Endothelial cell of umbilical vein (primary cell): ENCODE data around the gene AFG1L. TPM values are rescaled to one million over a fixed set of nuclear protein-coding genes. Genes with fewer than 3 reads are reported as not detected.

Experiments
- BruUV-seq: library from RNA; stranded (reverse); fragments of 400-500 nt; replicated peaks from 2 replicates; lab custom pipeline; 2021; lab: Mats Ljungman, UMichigan
- CTCF ChIA-PET: fragments of 300-600, 350-600 bp; sonication (Branson Sonifier 250); formaldehyde crosslinking; loops from one replicate; lab custom pipeline; 2021; ENCODE audit warnings: antibody characterized with exemption, inconsistent platforms; lab: Charles Lee
- POLR2A ChIA-PET: fragments of 300-600, 350-600 bp; sonication (Branson Sonifier 250); formaldehyde crosslinking; loops from one replicate; lab custom pipeline; 2021; ENCODE audit warnings: antibody characterized with exemption, inconsistent platforms; lab: Charles Lee
- DNase-seq: peaks from one replicate; pipeline ENCODE4 v3.0.0-alpha.2; 2011; ENCODE audit warnings: low read depth, low spot score
- FAIRE-seq: peaks from 2 replicates; lab custom pipeline; 2011; peaks lifted over from hg19 to GRCh38; lab: Jason Lieb, UNC
- H2AFZ ChIP-seq: 2 replicates; pipeline ENCODE4 v1.6.0; 2012; ENCODE audit warnings: low read depth, low read length, control low read depth, inconsistent platforms
- H3K27ac ChIP-seq: 2 replicates; pipeline ENCODE4 v1.5.1; 2011; ENCODE audit warnings: low read depth, mild to moderate bottlenecking, control low read depth, low read length, moderate library complexity; ENCODE audit not compliant: insufficient read depth
- H3K27me3 ChIP-seq, 2 experiments: 2 replicates each; pipeline versions ENCODE4 v1.6.0 to v1.6.1; 2011; ENCODE audit warnings: low read length in 2 of 2, mixed read lengths in 1 of 2; ENCODE audit not compliant: control insufficient read depth in 2 of 2, insufficient read depth in 2 of 2
- H3K36me3 ChIP-seq, 2 experiments: 2 replicates in 1 of 2; 3 replicates in 1 of 2; pipeline ENCODE4 v1.5.1; 2011; ENCODE audit warnings: low read length in 2 of 2, mild to moderate bottlenecking in 1 of 2, moderate library complexity in 1 of 2; ENCODE audit not compliant: control insufficient read depth in 2 of 2, insufficient read depth in 2 of 2; ENCODE audit errors: extremely low read depth in 1 of 2
- H3K4me1 ChIP-seq: 3 replicates; pipeline ENCODE4 v1.5.1; 2011; ENCODE audit warnings: mild to moderate bottlenecking, low read length; ENCODE audit not compliant: control insufficient read depth, insufficient read depth; ENCODE audit errors: extremely low read depth
- H3K4me2 ChIP-seq: 2 replicates; pipeline ENCODE4 v1.6.1; 2011; ENCODE audit warnings: low read length, control low read depth, mixed read lengths; ENCODE audit not compliant: insufficient read depth
- H3K4me3 ChIP-seq, 3 experiments: fragments of 200-600 bp in 1 of 3; sonication (generic), shearing (Covaris generic) in 1 of 3; replicated peaks in 1 of 3; 2 replicates each; pipeline ENCODE4 v1.5.1; 2011 to 2016; ENCODE audit warnings: control low read depth in 3 of 3, low read length in 3 of 3, mild to moderate bottlenecking in 2 of 3, inconsistent platforms in 1 of 3, low read depth in 1 of 3, moderate library complexity in 1 of 3; ENCODE audit not compliant: insufficient read depth in 1 of 3
- H3K79me2 ChIP-seq: 2 replicates; pipeline ENCODE4 v1.6.0; 2012; ENCODE audit warnings: low read length, inconsistent platforms; ENCODE audit not compliant: control insufficient read depth, insufficient read depth
- H3K9ac ChIP-seq: replicated peaks from 2 replicates; pipeline ENCODE3; 2011; ENCODE audit warnings: low read length, control low read depth; ENCODE audit not compliant: insufficient read depth; ENCODE audit errors: extremely low read depth
- H3K9me1 ChIP-seq: replicated peaks from 3 replicates; pipeline ENCODE4 v1.6.0; 2011; ENCODE audit warnings: mild to moderate bottlenecking, low read length; ENCODE audit not compliant: control insufficient read depth, insufficient read depth; ENCODE audit errors: extremely low read depth
- H3K9me3 ChIP-seq: replicated peaks from 2 replicates; pipeline ENCODE4 v1.5.1; 2012; ENCODE audit warnings: low read length, inconsistent platforms; ENCODE audit not compliant: control insufficient read depth, insufficient read depth
- H4K20me1 ChIP-seq: replicated peaks from 2 replicates; pipeline ENCODE3; 2011; ENCODE audit warnings: mild to moderate bottlenecking, low read length; ENCODE audit not compliant: control insufficient read depth, insufficient read depth; ENCODE audit errors: extremely low read depth
- FOS ChIP-seq: IDR thresholded peaks from 2 replicates; pipeline ENCODE4 v1.6.1; 2011; ENCODE audit warnings: mild to moderate bottlenecking, low read length, moderate library complexity, borderline replicate concordance; ENCODE audit not compliant: insufficient read depth
- MYC ChIP-seq: IDR thresholded peaks from one replicate; pipeline ENCODE4 v1.6.1; 2011; ENCODE audit warnings: mild to moderate bottlenecking, low read depth, low read length
- POLR2A ChIP-seq: IDR thresholded peaks from 2 replicates; pipeline ENCODE4 v1.6.1; 2012; ENCODE audit warnings: low read depth, mild to moderate bottlenecking, control low read depth, low read length
- POLR2AphosphoS5 ChIP-seq: IDR thresholded peaks from 2 replicates; pipeline ENCODE4 v1.6.1; 2012; ENCODE audit warnings: low read depth, mild to moderate bottlenecking, control low read depth, low read length, moderate library complexity; ENCODE audit not compliant: insufficient read depth
- dilution Hi-C: fragments of 300-500 bp; cut with MboI; formaldehyde crosslinking; loops from one replicate; pipeline ENCODE4 v1.15.0; 2019; ENCODE audit warnings: low sequenced_read_pairs; ENCODE audit not compliant: extremely low pct_ligation_motif_present
- intact Hi-C: fragments of 100-400 bp; cut with micrococcal nuclease; formaldehyde crosslinking; loops from one replicate; pipeline ENCODE4 v1.10.0; 2022
- polyA plus RNA-seq, 4 experiments: library from polyadenylated mRNA; depleted of rRNA in 3 of 4; stranded (reverse) in 3 of 4; unstranded in 1 of 4; fragments of >200 nt; gene quantifications; 2 replicates each; pipeline versions ENCODE4 v1.2.1 to v1.2.3, GENCODE V29; 2011 to 2012; ENCODE audit warnings: missing spikeins in 1 of 4
- total RNA-seq: library from RNA; stranded (reverse); gene quantifications from 2 replicates; pipeline ENCODE4 v1.2.3, GENCODE V29; 2021
- TF ChIP-seq, protein P1 (sequence below), 2 donors: IDR thresholded peaks; 1 replicate in 1 of 2; 2 replicates in 1 of 2; pipeline ENCODE4 v1.5.1; 2011; ENCODE audit warnings: low read length in 2 of 2, mild to moderate bottlenecking in 2 of 2, moderate library complexity in 2 of 2, control low read depth in 1 of 2, inconsistent platforms in 1 of 2, low read depth in 1 of 2; ENCODE audit not compliant: insufficient read depth in 1 of 2; ENCODE audit errors: extremely low read depth in 1 of 2

The AFG1L gene
- total and polyA plus RNA-seq, 2 donors (not counting 3 experiments of a cell fraction or from before 2014, with no cell fraction given) = 1.0 to 6.2 TPM

DNA sequence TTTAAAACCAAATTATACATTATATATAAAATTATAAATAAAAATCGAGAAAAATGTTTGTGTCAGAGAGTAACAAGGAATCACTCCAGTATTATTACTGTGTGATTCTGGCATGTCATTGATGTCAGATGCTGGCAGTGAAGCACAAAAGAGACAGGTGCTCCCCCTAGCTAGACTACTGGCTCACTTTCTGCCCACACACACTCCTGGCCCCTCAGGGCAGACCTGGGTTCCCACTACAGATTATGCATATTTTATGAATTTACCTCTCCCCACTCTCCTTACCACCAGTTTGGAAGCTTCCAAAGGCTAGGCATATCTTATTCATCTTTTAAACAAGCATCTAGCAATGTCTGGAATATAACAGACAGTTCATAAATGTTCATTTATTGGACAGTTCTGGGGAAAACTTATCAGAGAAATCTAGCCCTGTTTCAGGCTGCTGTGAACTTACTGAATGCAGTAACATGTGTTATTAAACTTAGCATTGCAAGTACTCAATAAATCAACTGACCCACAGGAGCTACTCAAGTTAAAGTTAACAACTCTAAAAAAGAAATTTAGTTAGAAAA lies 46.8 kb upstream of the AFG1L start:
- H3K4me3 ChIP-seq = no peak overlapping the region
- no peak overlapping the region for H3K9ac ChIP-seq
- H3K36me3 ChIP-seq = no peaks in the 10 kb centered on the region
- FAIRE-seq (no peak), DNase-seq (no peak)
- peaks cover 8% of the 10 kb centered on the region for H4K20me1 ChIP-seq
- BruUV-seq = no TSS peak
- H3K79me2 ChIP-seq = peaks cover 72% of the 10 kb centered on the region
- intact Hi-C loops = no loop called here
- no peaks in the 10 kb centered on the region for H3K9me3 ChIP-seq
- H3K27me3 ChIP-seq = no peaks in the 10 kb centered on the region
- POLR2A ChIA-PET = no interaction called here
- H2AFZ ChIP-seq = no peak overlapping the region
- CTCF ChIA-PET = interaction anchor here (1.0 to 1.8 kb wide), 5 partner anchors 11 to 244 kb away, joined by 3 to 12 read pairs (median 3); no protein-coding TSS in a partner anchor
- H3K9me1 ChIP-seq = peaks cover 2% of the 10 kb centered on the region
- TF ChIP-seq POLR2A (no peak), FOS (no peak), MYC (no peak), POLR2AphosphoS5 (no peak)
- dilution Hi-C loops = no loop called here
- peaks cover 2% of the 10 kb centered on the region for H3K4me1 ChIP-seq
- no peak overlapping the region for H3K27ac ChIP-seq
- no peak overlapping the region for H3K4me2 ChIP-seq

DNA sequence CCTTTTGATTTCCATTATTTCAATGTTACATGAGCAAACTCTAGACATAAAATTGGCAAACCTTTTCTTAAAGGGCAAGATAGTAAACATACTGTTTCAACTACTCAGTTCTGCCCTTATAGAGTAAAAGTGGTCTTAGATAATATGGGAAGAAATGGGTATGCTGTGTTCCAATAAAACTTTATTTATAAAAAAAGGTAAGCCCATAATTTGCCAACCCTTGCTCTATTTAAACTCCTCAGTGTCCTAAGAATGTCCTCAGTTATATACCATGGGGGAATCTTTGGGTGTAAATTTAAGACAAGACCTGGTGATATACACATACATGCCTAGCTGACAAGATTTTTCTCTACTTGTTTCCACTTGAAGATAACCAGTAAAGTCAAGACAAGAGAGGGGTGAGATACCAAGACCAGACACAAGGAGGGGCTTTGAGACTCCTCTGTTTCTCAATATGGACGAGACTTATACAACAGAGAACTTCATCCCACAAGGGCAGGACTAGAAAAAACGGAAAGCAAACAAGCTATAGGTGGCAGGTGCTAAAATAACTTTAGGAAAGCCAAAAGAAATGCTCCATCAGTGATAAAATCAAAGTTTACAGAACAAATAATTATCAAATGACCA lies 44.5 kb upstream of the AFG1L start:
- no TSS peak for BruUV-seq
- FAIRE-seq (no peak), DNase-seq (peak; percentile 37)
- TF ChIP-seq MYC = no peak
- TF ChIP-seq, protein P1, sequence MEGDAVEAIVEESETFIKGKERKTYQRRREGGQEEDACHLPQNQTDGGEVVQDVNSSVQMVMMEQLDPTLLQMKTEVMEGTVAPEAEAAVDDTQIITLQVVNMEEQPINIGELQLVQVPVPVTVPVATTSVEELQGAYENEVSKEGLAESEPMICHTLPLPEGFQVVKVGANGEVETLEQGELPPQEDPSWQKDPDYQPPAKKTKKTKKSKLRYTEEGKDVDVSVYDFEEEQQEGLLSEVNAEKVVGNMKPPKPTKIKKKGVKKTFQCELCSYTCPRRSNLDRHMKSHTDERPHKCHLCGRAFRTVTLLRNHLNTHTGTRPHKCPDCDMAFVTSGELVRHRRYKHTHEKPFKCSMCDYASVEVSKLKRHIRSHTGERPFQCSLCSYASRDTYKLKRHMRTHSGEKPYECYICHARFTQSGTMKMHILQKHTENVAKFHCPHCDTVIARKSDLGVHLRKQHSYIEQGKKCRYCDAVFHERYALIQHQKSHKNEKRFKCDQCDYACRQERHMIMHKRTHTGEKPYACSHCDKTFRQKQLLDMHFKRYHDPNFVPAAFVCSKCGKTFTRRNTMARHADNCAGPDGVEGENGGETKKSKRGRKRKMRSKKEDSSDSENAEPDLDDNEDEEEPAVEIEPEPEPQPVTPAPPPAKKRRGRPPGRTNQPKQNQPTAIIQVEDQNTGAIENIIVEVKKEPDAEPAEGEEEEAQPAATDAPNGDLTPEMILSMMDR (IDR thresholded peaks at IDR 0.05; ENCODE audit: extremely low read depth in 1 of 2, insufficient read depth in 1 of 2, low read depth in 1 of 2, low read length in 2 of 2) = peak in 1 of 2 donors; percentile 23
- no peaks in the 10 kb centered on the region for H3K27me3 ChIP-seq
- H2AFZ ChIP-seq = no peak overlapping the region
- no peak overlapping the region for H3K4me2 ChIP-seq
- ChIA-PET CTCF (interaction anchor here (0.8 to 6.9 kb wide), 5 partner anchors 213 to 247 kb away, joined by 3 to 95 read pairs (median 3); no protein-coding TSS in a partner anchor), POLR2A (no interaction called here)
- peaks cover 11% of the 10 kb centered on the region for H4K20me1 ChIP-seq
- H3K9me3 ChIP-seq = no peaks in the 10 kb centered on the region
- no peak overlapping the region for H3K9ac ChIP-seq
- H3K4me1 ChIP-seq = peaks cover 14% of the 10 kb centered on the region
- H3K4me3 ChIP-seq = no peak overlapping the region
- no peaks in the 10 kb centered on the region for H3K36me3 ChIP-seq
- dilution Hi-C loops = no loop called here
- H3K27ac ChIP-seq = no peak overlapping the region
- peaks cover 2% of the 10 kb centered on the region for H3K9me1 ChIP-seq
- H3K79me2 ChIP-seq = peaks cover 74% of the 10 kb centered on the region
- intact Hi-C loops = loop anchor here (10.0 kb wide), 1 partner anchor 844 kb away; the partner anchor contains the start of genes CEP57L1 and SESN1
